K562 (cell line): ENCODE results near the gene PRKAR2B. TPM values are rescaled to one million over a fixed set of nuclear protein-coding genes. Genes with fewer than 3 reads are reported as not detected.

Source experiments
- BCOR ChIP-seq: fragments of 450-650 bp; IDR thresholded peaks from 2 replicates; pipeline ENCODE4 v1.6.1; 2016
- FOSL1 ChIP-seq: fragments of 200-800 bp; sonication (Bioruptor generic); conservative IDR thresholded peaks from 2 replicates; pipeline ENCODE4 v1.6.1; 2016; ENCODE audit warnings: missing genetic modification characterization, missing compliant biosample characterization
- MEIS2 ChIP-seq: fragments of 450-650 bp; IDR thresholded peaks from 2 replicates; pipeline ENCODE4 v1.6.1; 2014; ENCODE audit warnings: mild to moderate bottlenecking; ENCODE audit not compliant: partially characterized antibody
- MYC ChIP-seq, 2 experiments: fragments of 250-450 bp in 1 of 2; sonication (Bioruptor Pico) in 1 of 2; IDR thresholded peaks; 2 replicates each; pipeline versions ENCODE4 v1.5.1 to v1.6.1; 2012 to 2021; ENCODE audit warnings: low read depth in 2 of 2, borderline replicate concordance in 1 of 2, improper control_type of control experiment in 1 of 2, low read length in 1 of 2, mild to moderate bottlenecking in 1 of 2, moderate library complexity in 1 of 2
- NFE2L1 ChIP-seq: fragments of 450-650 bp; IDR thresholded peaks from 2 replicates; pipeline ENCODE4 v1.6.1; 2016; ENCODE audit warnings: missing genetic modification characterization, low read depth, mild to moderate bottlenecking, missing compliant biosample characterization, moderate library complexity, borderline replicate concordance
- NONO ChIP-seq, 2 experiments: fragments of 200-400 bp in 1 of 2; fragments of 450-650 bp in 1 of 2; formaldehyde crosslinking in 1 of 2; IDR thresholded peaks; 2 replicates each; pipeline ENCODE4 v1.6.1; 2017; ENCODE audit warnings: low read depth in 2 of 2, mild to moderate bottlenecking in 2 of 2, moderate library complexity in 2 of 2, low read length in 1 of 2
- SMARCC2 ChIP-seq: fragments of 450-650 bp; IDR thresholded peaks from 2 replicates; pipeline ENCODE4 v1.6.1; 2017; ENCODE audit warnings: antibody characterized with exemption, moderate library complexity, mild to moderate bottlenecking, low read depth
- SP1 ChIP-seq: sonication (generic); formaldehyde crosslinking; IDR thresholded peaks from 2 replicates; pipeline ENCODE4 v1.8.1; 2022; ENCODE audit warnings: mild to moderate bottlenecking, missing genetic modification reagents
- ZBTB7A ChIP-seq: IDR thresholded peaks from 2 replicates; pipeline ENCODE4 v1.6.1; 2011; ENCODE audit warnings: low read depth, mild to moderate bottlenecking, low read length, moderate library complexity, borderline replicate concordance; ENCODE audit not compliant: control insufficient read depth
- ZC3H4 ChIP-seq: sonication (generic); formaldehyde crosslinking; IDR thresholded peaks from 2 replicates; pipeline ENCODE4 v1.9.0; 2021; ENCODE audit warnings: missing genetic modification reagents, borderline replicate concordance
- ZKSCAN1 ChIP-seq: fragments of 150-350 bp; IDR thresholded peaks from 2 replicates; pipeline ENCODE4 v1.6.1; 2016; ENCODE audit warnings: low read depth, low read length
- ZNF444 ChIP-seq: fragments of 250-450 bp; sonication (Bioruptor Pico); IDR thresholded peaks from 2 replicates; pipeline ENCODE4 v1.4.0; 2020; ENCODE audit warnings: mild to moderate bottlenecking, moderate library complexity
- polyA plus RNA-seq, 8 experiments: library from polyadenylated mRNA; depleted of rRNA in 4 of 8; stranded (reverse) in 5 of 8; unstranded in 3 of 8; fragments of >200 nt; fragmentation: Nextera tagmentation in 2 of 8; fragmentation: Illumina TruSeq in 1 of 8; extraction: Ambion mirVana in 2 of 8; extraction: Trizol in 1 of 8; gene quantifications; 2 replicates each; pipeline versions ENCODE4 v1.2.1 to v1.2.3, GENCODE V29; 2011 to 2014; ENCODE audit warnings: inconsistent platforms in 1 of 8, missing spikeins in 1 of 8
- total RNA-seq, 7 experiments: library from RNA; depleted of rRNA in 6 of 7; stranded (reverse); fragments of >200 nt in 6 of 7; fragmentation: Illumina TruSeq in 2 of 7; extraction: Trizol in 2 of 7; gene quantifications; 2 replicates each; pipeline versions ENCODE4 v1.2.1 to v1.2.3, GENCODE V29; 2011 to 2021; ENCODE audit warnings: low replicate concordance in 1 of 7
- TF ChIP-seq, protein P1 (sequence below), 2 experiments: fragments of 450-650 bp in 1 of 2; sonication (generic) in 1 of 2; formaldehyde crosslinking in 1 of 2; IDR thresholded peaks; 2 replicates each; pipeline versions ENCODE4 v1.7.1 to v1.9.0; 2016 to 2022; ENCODE audit warnings: inconsistent platforms in 1 of 2, mild to moderate bottlenecking in 1 of 2, missing genetic modification reagents in 1 of 2
- TF ChIP-seq, protein P2 (sequence below): fragments of 450-650 bp; IDR thresholded peaks from 2 replicates; pipeline ENCODE4 v1.6.1; 2017; ENCODE audit warnings: antibody characterized with exemption, mild to moderate bottlenecking

PRKAR2B gene
- total and polyA plus RNA-seq, 9 of the 15 experiments (the other 6 are each of a cell fraction or from before 2014, with no cell fraction given), result 59.0 to 173 (median 129) TPM

DNA sequence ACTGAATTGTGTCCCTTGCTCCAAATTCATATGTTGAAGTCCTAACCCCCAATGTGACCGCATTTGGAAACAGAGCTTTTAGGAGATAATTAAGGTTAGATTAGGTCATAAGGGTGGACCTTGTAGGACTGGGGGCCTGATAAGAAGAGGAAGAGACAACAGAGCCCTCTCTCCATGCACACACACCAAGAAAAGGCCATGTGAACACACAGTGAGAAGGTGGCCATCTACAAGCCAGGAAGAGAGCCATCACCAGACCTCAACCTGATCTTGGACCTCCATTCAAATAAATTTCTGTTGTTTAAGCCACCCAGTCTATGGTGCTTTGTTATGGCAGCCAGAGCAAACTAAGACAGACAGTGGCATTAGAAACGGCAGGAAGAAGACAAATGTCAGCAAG is 12.5 kb upstream of the PRKAR2B start (continued):
- TF ChIP-seq, protein P1, sequence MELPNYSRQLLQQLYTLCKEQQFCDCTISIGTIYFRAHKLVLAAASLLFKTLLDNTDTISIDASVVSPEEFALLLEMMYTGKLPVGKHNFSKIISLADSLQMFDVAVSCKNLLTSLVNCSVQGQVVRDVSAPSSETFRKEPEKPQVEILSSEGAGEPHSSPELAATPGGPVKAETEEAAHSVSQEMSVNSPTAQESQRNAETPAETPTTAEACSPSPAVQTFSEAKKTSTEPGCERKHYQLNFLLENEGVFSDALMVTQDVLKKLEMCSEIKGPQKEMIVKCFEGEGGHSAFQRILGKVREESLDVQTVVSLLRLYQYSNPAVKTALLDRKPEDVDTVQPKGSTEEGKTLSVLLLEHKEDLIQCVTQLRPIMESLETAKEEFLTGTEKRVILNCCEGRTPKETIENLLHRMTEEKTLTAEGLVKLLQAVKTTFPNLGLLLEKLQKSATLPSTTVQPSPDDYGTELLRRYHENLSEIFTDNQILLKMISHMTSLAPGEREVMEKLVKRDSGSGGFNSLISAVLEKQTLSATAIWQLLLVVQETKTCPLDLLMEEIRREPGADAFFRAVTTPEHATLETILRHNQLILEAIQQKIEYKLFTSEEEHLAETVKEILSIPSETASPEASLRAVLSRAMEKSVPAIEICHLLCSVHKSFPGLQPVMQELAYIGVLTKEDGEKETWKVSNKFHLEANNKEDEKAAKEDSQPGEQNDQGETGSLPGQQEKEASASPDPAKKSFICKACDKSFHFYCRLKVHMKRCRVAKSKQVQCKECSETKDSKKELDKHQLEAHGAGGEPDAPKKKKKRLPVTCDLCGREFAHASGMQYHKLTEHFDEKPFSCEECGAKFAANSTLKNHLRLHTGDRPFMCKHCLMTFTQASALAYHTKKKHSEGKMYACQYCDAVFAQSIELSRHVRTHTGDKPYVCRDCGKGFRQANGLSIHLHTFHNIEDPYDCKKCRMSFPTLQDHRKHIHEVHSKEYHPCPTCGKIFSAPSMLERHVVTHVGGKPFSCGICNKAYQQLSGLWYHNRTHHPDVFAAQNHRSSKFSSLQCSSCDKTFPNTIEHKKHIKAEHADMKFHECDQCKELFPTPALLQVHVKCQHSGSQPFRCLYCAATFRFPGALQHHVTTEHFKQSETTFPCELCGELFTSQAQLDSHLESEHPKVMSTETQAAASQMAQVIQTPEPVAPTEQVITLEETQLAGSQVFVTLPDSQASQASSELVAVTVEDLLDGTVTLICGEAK (IDR thresholded peaks at IDR 0.05), result no peak
- TF ChIP-seq, protein P1 (CRISPR knock-in tag; IDR thresholded peaks at IDR 0.05), result no peak
- TF ChIP-seq FOSL1 (tag) (0 out of 2 replicates have a peak, but pooled peaks have one; percentile 23), NONO (IDR thresholded peaks at IDR 0.05; ENCODE audit: low read depth in 2 of 2, low read length in 1 of 2) (no peak), MYC (IDR thresholded peaks at IDR 0.05; ENCODE audit: low read depth, low read length) (peak; percentile 26; the same call in 1 of the 2 replicates), MYC (CRISPR knock-in tag; IDR thresholded peaks at IDR 0.05; ENCODE audit: borderline replicate concordance, low read depth) (no peak), ZKSCAN1 (no peak), SP1 (no peak), MEIS2 (no peak), ZC3H4 (CRISPR knock-in tag) (no peak), SMARCC2 (no peak), ZBTB7A (no peak), ZNF444 (CRISPR knock-in tag) (no peak), BCOR (no peak), NFE2L1 (tag) (no peak)
- TF ChIP-seq, protein P2, sequence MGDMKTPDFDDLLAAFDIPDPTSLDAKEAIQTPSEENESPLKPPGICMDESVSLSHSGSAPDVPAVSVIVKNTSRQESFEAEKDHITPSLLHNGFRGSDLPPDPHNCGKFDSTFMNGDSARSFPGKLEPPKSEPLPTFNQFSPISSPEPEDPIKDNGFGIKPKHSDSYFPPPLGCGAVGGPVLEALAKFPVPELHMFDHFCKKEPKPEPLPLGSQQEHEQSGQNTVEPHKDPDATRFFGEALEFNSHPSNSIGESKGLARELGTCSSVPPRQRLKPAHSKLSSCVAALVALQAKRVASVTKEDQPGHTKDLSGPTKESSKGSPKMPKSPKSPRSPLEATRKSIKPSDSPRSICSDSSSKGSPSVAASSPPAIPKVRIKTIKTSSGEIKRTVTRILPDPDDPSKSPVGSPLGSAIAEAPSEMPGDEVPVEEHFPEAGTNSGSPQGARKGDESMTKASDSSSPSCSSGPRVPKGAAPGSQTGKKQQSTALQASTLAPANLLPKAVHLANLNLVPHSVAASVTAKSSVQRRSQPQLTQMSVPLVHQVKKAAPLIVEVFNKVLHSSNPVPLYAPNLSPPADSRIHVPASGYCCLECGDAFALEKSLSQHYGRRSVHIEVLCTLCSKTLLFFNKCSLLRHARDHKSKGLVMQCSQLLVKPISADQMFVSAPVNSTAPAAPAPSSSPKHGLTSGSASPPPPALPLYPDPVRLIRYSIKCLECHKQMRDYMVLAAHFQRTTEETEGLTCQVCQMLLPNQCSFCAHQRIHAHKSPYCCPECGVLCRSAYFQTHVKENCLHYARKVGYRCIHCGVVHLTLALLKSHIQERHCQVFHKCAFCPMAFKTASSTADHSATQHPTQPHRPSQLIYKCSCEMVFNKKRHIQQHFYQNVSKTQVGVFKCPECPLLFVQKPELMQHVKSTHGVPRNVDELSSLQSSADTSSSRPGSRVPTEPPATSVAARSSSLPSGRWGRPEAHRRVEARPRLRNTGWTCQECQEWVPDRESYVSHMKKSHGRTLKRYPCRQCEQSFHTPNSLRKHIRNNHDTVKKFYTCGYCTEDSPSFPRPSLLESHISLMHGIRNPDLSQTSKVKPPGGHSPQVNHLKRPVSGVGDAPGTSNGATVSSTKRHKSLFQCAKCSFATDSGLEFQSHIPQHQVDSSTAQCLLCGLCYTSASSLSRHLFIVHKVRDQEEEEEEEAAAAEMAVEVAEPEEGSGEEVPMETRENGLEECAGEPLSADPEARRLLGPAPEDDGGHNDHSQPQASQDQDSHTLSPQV, result peak; percentile 64
